OCI-LY7 (cell line): ENCODE data around the gene GRB10. TPM values are rescaled to one million over a fixed set of nuclear protein-coding genes. Genes with fewer than 3 reads are reported as not detected.

Experiments used
- BruUV-seq: library from RNA; stranded (reverse); fragments of 400-500 nt; replicated peaks from 2 replicates; lab custom pipeline; 2021; lab: Mats Ljungman, UMichigan
- CTCF ChIA-PET: fragments of 300-600 bp; sonication (Branson Sonifier 250); formaldehyde crosslinking; loops from one replicate; lab custom pipeline; 2022; ENCODE audit warnings: antibody characterized with exemption; ENCODE audit not compliant: unreplicated experiment; lab: Charles Lee
- POLR2A ChIA-PET: fragments of 300-600 bp; sonication (Branson Sonifier 250); formaldehyde crosslinking; loops from one replicate; lab custom pipeline; 2022; ENCODE audit warnings: antibody characterized with exemption; lab: Charles Lee
- DNase-seq: peaks from one replicate; pipeline ENCODE4 v3.0.0-alpha.2; 2015; ENCODE audit warnings: low spot score
- H2AFZ ChIP-seq: fragments of 200-600 bp; sonication (generic), shearing (Covaris generic); 2 replicates; pipeline ENCODE4 v1.6.1; 2014; ENCODE audit warnings: mild to moderate bottlenecking, antibody characterized with exemption, low read length, moderate library complexity
- H3K27ac ChIP-seq: fragments of 200-600 bp; sonication (generic); 2 replicates; pipeline ENCODE4 v1.5.1; 2014; ENCODE audit warnings: mixed run types, low read depth, mild to moderate bottlenecking, moderate library complexity, low read length, inconsistent platforms; ENCODE audit not compliant: poor library complexity, severe bottlenecking
- H3K36me3 ChIP-seq: fragments of 200-600 bp; sonication (generic); 2 replicates; pipeline ENCODE4 v1.6.1; 2014; ENCODE audit warnings: mild to moderate bottlenecking, antibody characterized with exemption, low read length, moderate library complexity, mixed read lengths; ENCODE audit not compliant: insufficient read depth
- H3K4me1 ChIP-seq: fragments of 200-600 bp; sonication (generic); 2 replicates; pipeline ENCODE4 v1.5.1; 2014; ENCODE audit warnings: mild to moderate bottlenecking, low read length; ENCODE audit not compliant: insufficient read depth, poor library complexity, severe bottlenecking
- H3K4me2 ChIP-seq: fragments of 200-600 bp; sonication (generic); 2 replicates; pipeline ENCODE4 v1.6.1; 2014; ENCODE audit warnings: mild to moderate bottlenecking, low read length
- H3K4me3 ChIP-seq: fragments of 200-600 bp; sonication (generic); 2 replicates; pipeline ENCODE4 v1.5.1; 2014; ENCODE audit warnings: mild to moderate bottlenecking, low read depth, low read length; ENCODE audit not compliant: poor library complexity, severe bottlenecking
- H3K79me2 ChIP-seq: fragments of 200-600 bp; sonication (generic); 2 replicates; pipeline ENCODE4 v1.6.1; 2016; ENCODE audit warnings: low read depth, mild to moderate bottlenecking, low read length, moderate library complexity, mixed read lengths; ENCODE audit not compliant: insufficient read depth
- H3K9me2 ChIP-seq: fragments of 200-600 bp; sonication (generic); 2 replicates; pipeline ENCODE4 v1.6.1; 2016; ENCODE audit warnings: mild to moderate bottlenecking, low read length, mixed read lengths; ENCODE audit not compliant: insufficient read depth
- H3K9me3 ChIP-seq: fragments of 200-600 bp; sonication (generic); 2 replicates; pipeline ENCODE4 v1.6.1; 2014; ENCODE audit warnings: mild to moderate bottlenecking, mixed run types, low read length, mixed read lengths
- H4K20me1 ChIP-seq: fragments of 200-600 bp; sonication (generic); 2 replicates; pipeline ENCODE4 v1.6.1; 2014; ENCODE audit warnings: mild to moderate bottlenecking, antibody characterized with exemption, low read length, moderate library complexity, mixed read lengths; ENCODE audit not compliant: insufficient read depth
- CTCF ChIP-seq: fragments of 200-600 bp; sonication (generic); conservative IDR thresholded peaks from 2 replicates; pipeline ENCODE4 v1.5.1; 2014; ENCODE audit warnings: mild to moderate bottlenecking, antibody characterized with exemption, low read length, moderate library complexity, mixed read lengths
- EZH2phosphoT487 ChIP-seq: fragments of 200-600 bp; sonication (generic); IDR thresholded peaks from 2 replicates; pipeline ENCODE4 v1.6.1; 2018; ENCODE audit warnings: low read depth, borderline replicate concordance, mild to moderate bottlenecking, mixed run types, antibody characterized with exemption, low read length, moderate library complexity, mixed read lengths
- intact Hi-C: fragments of 100-400 bp; cut with micrococcal nuclease; formaldehyde crosslinking; loops from one replicate; pipeline ENCODE4 v1.10.0; 2022; ENCODE audit not compliant: unreplicated experiment
- total RNA-seq, 2 experiments: library from RNA; depleted of rRNA in 1 of 2; stranded (reverse); fragments of >200 nt in 1 of 2; shearing (Covaris generic) in 1 of 2; gene quantifications; 2 replicates each; pipeline ENCODE4 v1.2.3, GENCODE V29; 2014 to 2022

GRB10 gene
- total RNA-seq, 2 experiments from 2014 or later = not detected

- Histone ChIP-seq H4K20me1 (no peaks in the 10 kb centered on the region), H3K4me1 (no peaks in the 10 kb centered on the region), H3K4me3 (no peak overlapping the region), H3K9me2 (no peaks in the 10 kb centered on the region), H3K27ac (no peak overlapping the region), H2AFZ (no peak overlapping the region), H3K79me2 (no peaks in the 10 kb centered on the region), H3K4me2 (no peak overlapping the region), H3K9me3 (no peaks in the 10 kb centered on the region), H3K36me3 (no peaks in the 10 kb centered on the region)
- DNase-seq = no peak
- CTCF ChIA-PET = no interaction called here
- no TSS peak for BruUV-seq
- POLR2A ChIA-PET = no interaction called here
- TF ChIP-seq CTCF = no peak
- intact Hi-C loops = loop anchor here (10.0 kb wide), 1 partner anchor 56 kb away; no protein-coding TSS in a partner anchor
Measured at GRCh38 chr7:50718311-50718710, 64.4 kb downstream of the GRB10 start.

GRCh38 chr7:50717181-50717580, 65.5 kb downstream of the GRB10 start:
- Histone ChIP-seq H2AFZ (no peak overlapping the region), H3K9me3 (no peaks in the 10 kb centered on the region), H3K4me2 (no peak overlapping the region), H3K27ac (no peak overlapping the region), H3K9me2 (no peaks in the 10 kb centered on the region), H3K36me3 (no peaks in the 10 kb centered on the region), H3K4me1 (no peaks in the 10 kb centered on the region), H3K79me2 (no peaks in the 10 kb centered on the region), H3K4me3 (no peak overlapping the region), H4K20me1 (no peaks in the 10 kb centered on the region)
- intact Hi-C loops = loop anchor here (10.0 kb wide), 1 partner anchor 58 kb away; no protein-coding TSS in a partner anchor
- ChIA-PET CTCF (no interaction called here), POLR2A (no interaction called here)
- DNase-seq = no peak
- no peak for TF ChIP-seq EZH2phosphoT487
- no TSS peak for BruUV-seq

- TF ChIP-seq CTCF (no peak), EZH2phosphoT487 (no peak)
- intact Hi-C loops = loop anchor here (10.0 kb wide), 1 partner anchor 60 kb away; no protein-coding TSS in a partner anchor
- Histone ChIP-seq H3K27ac (no peak overlapping the region), H3K4me3 (no peak overlapping the region), H3K9me2 (no peaks in the 10 kb centered on the region), H3K4me2 (no peak overlapping the region), H3K36me3 (no peaks in the 10 kb centered on the region), H3K9me3 (no peaks in the 10 kb centered on the region), H4K20me1 (no peaks in the 10 kb centered on the region), H3K4me1 (no peaks in the 10 kb centered on the region), H3K79me2 (no peaks in the 10 kb centered on the region), H2AFZ (no peak overlapping the region)
- BruUV-seq = no TSS peak
- no peak for DNase-seq
- ChIA-PET CTCF (no interaction called here), POLR2A (interaction anchor here (0.5 to 1.3 kb wide), 2 partner anchors 18 to 97 kb away, joined by 3 read pairs; no protein-coding TSS in a partner anchor)
Measured at GRCh38 chr7:50714857-50715256, 67.8 kb downstream of the GRB10 start.
